SU-DHL-6 (cell line): ENCODE data around the gene C15orf61.

Source experiments
- H2AFZ ChIP-seq: fragments of 200-600 bp; sonication (generic); 2 replicates; pipeline ENCODE4 v1.6.1; 2014; ENCODE audit warnings: low read depth, mild to moderate bottlenecking, moderate library complexity, mixed read lengths, antibody characterized with exemption, low read length; ENCODE audit not compliant: severe bottlenecking
- H3F3A ChIP-seq: fragments of 200-600 bp; shearing (Covaris generic); 2 replicates; pipeline ENCODE4 v1.6.0; 2016; ENCODE audit warnings: antibody characterized with exemption, mild to moderate bottlenecking; ENCODE audit not compliant: insufficient read depth
- H3K27ac ChIP-seq: fragments of 200-600 bp; sonication (generic); 2 replicates; pipeline ENCODE4 v1.5.1; 2016; ENCODE audit warnings: low read depth, mild to moderate bottlenecking, low read length, moderate library complexity, mixed read lengths
- H3K27me3 ChIP-seq: fragments of 200-600 bp; sonication (generic), shearing (Covaris generic); 2 replicates; pipeline ENCODE4 v1.6.0; 2014; ENCODE audit warnings: mild to moderate bottlenecking, low read length
- H3K36me3 ChIP-seq: fragments of 200-600 bp; sonication (generic); 2 replicates; pipeline ENCODE4 v1.6.1; 2014; ENCODE audit warnings: mild to moderate bottlenecking, low read length, mixed read lengths
- H3K4me2 ChIP-seq: fragments of 300-600, 200-600 bp; shearing (Covaris generic), sonication (generic); 2 replicates; pipeline ENCODE4 v1.6.0; 2014; ENCODE audit warnings: low read length, low read depth, mild to moderate bottlenecking; ENCODE audit not compliant: poor library complexity, severe bottlenecking
- H3K4me3 ChIP-seq: fragments of 200-600 bp; sonication (generic); 2 replicates; pipeline ENCODE4 v1.5.1; 2014; ENCODE audit warnings: antibody characterized with exemption, low read length, mild to moderate bottlenecking, mixed read lengths; ENCODE audit not compliant: insufficient read depth, poor library complexity, severe bottlenecking
- H3K79me2 ChIP-seq: fragments of 200-600 bp; sonication (generic); 2 replicates; pipeline ENCODE4 v1.6.1; 2014; ENCODE audit warnings: mild to moderate bottlenecking, low read length, moderate library complexity; ENCODE audit not compliant: insufficient read depth
- H3K9ac ChIP-seq: fragments of 200-600 bp; sonication (generic); 2 replicates; pipeline ENCODE4 v1.7.0; 2014; ENCODE audit warnings: mild to moderate bottlenecking, low read length
- H3K9me2 ChIP-seq: fragments of 200-600 bp; sonication (generic); replicated peaks from 2 replicates; pipeline ENCODE4 v1.6.1; 2014; ENCODE audit warnings: low read length; ENCODE audit not compliant: insufficient read depth
- H3K9me3 ChIP-seq: fragments of 200-600 bp; sonication (generic); 2 replicates; pipeline ENCODE4 v1.6.1; 2014; ENCODE audit warnings: low read length, mixed read lengths; ENCODE audit not compliant: insufficient read depth
- H4K20me1 ChIP-seq: fragments of 200-600 bp; sonication (generic); 2 replicates; pipeline ENCODE4 v1.6.1; 2014; ENCODE audit warnings: low read depth, mild to moderate bottlenecking, antibody characterized with exemption, low read length, moderate library complexity, mixed read lengths
- EZH2phosphoT487 ChIP-seq: fragments of 200-600 bp; sonication (generic), shearing (Covaris generic); conservative IDR thresholded peaks from 2 replicates; pipeline ENCODE4 v1.6.1; 2018; ENCODE audit warnings: mild to moderate bottlenecking, antibody characterized with exemption, low read length, moderate library complexity, mixed read lengths
- TF ChIP-seq, protein P1 (sequence below): fragments of 200-600 bp; sonication (generic); IDR thresholded peaks from one replicate; pipeline ENCODE4 v1.5.1; 2017; ENCODE audit warnings: antibody characterized with exemption, mild to moderate bottlenecking, low read length, moderate library complexity; ENCODE audit not compliant: insufficient read depth, poor library complexity, severe bottlenecking

C15orf61 gene

GRCh38 chr15:67512933-67513714 lies 7.8 kb upstream of the C15orf61 start:
- Histone ChIP-seq H3K36me3 (peaks cover 4% of the 10 kb centered on the region; the same call in 1 of the 2 replicates), H3F3A (no peaks in the 10 kb centered on the region), H3K27me3 (no peaks in the 10 kb centered on the region), H2AFZ (no peak overlapping the region), H3K4me2 (no peak overlapping the region), H3K9ac (no peak overlapping the region), H4K20me1 (no peaks in the 10 kb centered on the region), H3K27ac (no peak overlapping the region), H3K9me2 (no peaks in the 10 kb centered on the region), H3K79me2 (no peaks in the 10 kb centered on the region), H3K4me3 (no peak overlapping the region), H3K9me3 (no peaks in the 10 kb centered on the region)
- TF ChIP-seq EZH2phosphoT487: no peak
- TF ChIP-seq, protein P1, sequence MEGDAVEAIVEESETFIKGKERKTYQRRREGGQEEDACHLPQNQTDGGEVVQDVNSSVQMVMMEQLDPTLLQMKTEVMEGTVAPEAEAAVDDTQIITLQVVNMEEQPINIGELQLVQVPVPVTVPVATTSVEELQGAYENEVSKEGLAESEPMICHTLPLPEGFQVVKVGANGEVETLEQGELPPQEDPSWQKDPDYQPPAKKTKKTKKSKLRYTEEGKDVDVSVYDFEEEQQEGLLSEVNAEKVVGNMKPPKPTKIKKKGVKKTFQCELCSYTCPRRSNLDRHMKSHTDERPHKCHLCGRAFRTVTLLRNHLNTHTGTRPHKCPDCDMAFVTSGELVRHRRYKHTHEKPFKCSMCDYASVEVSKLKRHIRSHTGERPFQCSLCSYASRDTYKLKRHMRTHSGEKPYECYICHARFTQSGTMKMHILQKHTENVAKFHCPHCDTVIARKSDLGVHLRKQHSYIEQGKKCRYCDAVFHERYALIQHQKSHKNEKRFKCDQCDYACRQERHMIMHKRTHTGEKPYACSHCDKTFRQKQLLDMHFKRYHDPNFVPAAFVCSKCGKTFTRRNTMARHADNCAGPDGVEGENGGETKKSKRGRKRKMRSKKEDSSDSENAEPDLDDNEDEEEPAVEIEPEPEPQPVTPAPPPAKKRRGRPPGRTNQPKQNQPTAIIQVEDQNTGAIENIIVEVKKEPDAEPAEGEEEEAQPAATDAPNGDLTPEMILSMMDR: no peak

- no peak overlapping the region for H3K4me3 ChIP-seq
- H3K9me2 ChIP-seq: no peaks in the 10 kb centered on the region
- H3K4me2 ChIP-seq: no peak overlapping the region
These were observed 5.8 kb upstream of the C15orf61 start for GRCh38 chr15:67515090-67515489.

GRCh38 chr15:67515557-67515956 lies 5.4 kb upstream of the C15orf61 start:
- no peak overlapping the region for H3K27ac ChIP-seq
- TF ChIP-seq, protein P1: no peak
- no peak for TF ChIP-seq EZH2phosphoT487

More at GRCh38 chr15:67515090-67515489, 5.8 kb upstream of the C15orf61 start:
- Histone ChIP-seq H2AFZ (no peak overlapping the region), H3K79me2 (no peaks in the 10 kb centered on the region), H3F3A (no peaks in the 10 kb centered on the region), H4K20me1 (no peaks in the 10 kb centered on the region), H3K9me3 (no peaks in the 10 kb centered on the region), H3K9ac (no peak overlapping the region), H3K27ac (no peak overlapping the region), H3K36me3 (peaks cover 4% of the 10 kb centered on the region; the same call in 1 of the 2 replicates), H3K27me3 (no peaks in the 10 kb centered on the region)
- TF ChIP-seq EZH2phosphoT487: no peak
- TF ChIP-seq, protein P1: no peak

More at GRCh38 chr15:67515557-67515956, 5.4 kb upstream of the C15orf61 start:
- H3K4me3 ChIP-seq: no peak overlapping the region
- H3K9me3 ChIP-seq: no peaks in the 10 kb centered on the region
- H3K79me2 ChIP-seq: no peaks in the 10 kb centered on the region
- H3K9me2 ChIP-seq: no peaks in the 10 kb centered on the region
- H3F3A ChIP-seq: no peaks in the 10 kb centered on the region
- no peak overlapping the region for H2AFZ ChIP-seq
- no peaks in the 10 kb centered on the region for H4K20me1 ChIP-seq
- no peaks in the 10 kb centered on the region for H3K27me3 ChIP-seq
- peaks cover 4% of the 10 kb centered on the region; the same call in 1 of the 2 replicates for H3K36me3 ChIP-seq
- H3K9ac ChIP-seq: no peak overlapping the region
- H3K4me2 ChIP-seq: no peak overlapping the region
